GM12878 (cell line): Measurements from ENCODE around the gene ETV6. TPM values are rescaled to one million over a fixed set of nuclear protein-coding genes. Genes with fewer than 3 reads are reported as not detected.
A peak's percentile ranks its signal among the peaks of the same experiment; 100 is the strongest.

Experiments
- ATAC-seq: fragments of 200-7000 bp; cut with Tn5 transposase; 3 replicates; pipeline ENCODE4 v1.9.1; 2020; ENCODE audit warnings: mild to moderate bottlenecking, moderate library complexity
- BruUV-seq: library from RNA; stranded (reverse); fragments of 400-500 nt; replicated peaks from 2 replicates; lab custom pipeline; 2021; lab: Mats Ljungman, UMichigan
- CTCF ChIA-PET: fragments of 300-600 bp; sonication (Branson Sonifier 250); formaldehyde crosslinking; extraction: SDS; loops from one replicate; lab custom pipeline; 2021; ENCODE audit warnings: inconsistent platforms; lab: Yijun Ruan, JAX
- POLR2A ChIA-PET: fragments of 350-600 bp; formaldehyde crosslinking; extraction: SDS; loops from one replicate; lab custom pipeline; 2021; ENCODE audit warnings: inconsistent platforms; lab: Charles Lee
- RAD21 ChIA-PET: fragments of 300-600 bp; sonication (Branson Sonifier 250); formaldehyde crosslinking; loops from one replicate; lab custom pipeline; 2023; ENCODE audit warnings: antibody characterized with exemption; ENCODE audit not compliant: unreplicated experiment; lab: Charles Lee
- SMC1A ChIA-PET: fragments of 300-600 bp; sonication (Branson Sonifier 250); formaldehyde crosslinking; loops from one replicate; lab custom pipeline; 2023; ENCODE audit not compliant: unreplicated experiment, uncharacterized antibody; lab: Charles Lee
- DNase-seq: peaks from one replicate; pipeline ENCODE4 v3.0.0-alpha.2; 2011; ENCODE audit warnings: low read depth, low spot score
- FAIRE-seq: peaks from 3 replicates; lab custom pipeline; 2011; peaks lifted over from hg19 to GRCh38; lab: Jason Lieb, UNC
- H2AFZ ChIP-seq: 2 replicates; pipeline ENCODE4 v1.6.0; 2011; ENCODE audit warnings: low read depth, low read length, control low read depth; ENCODE audit not compliant: control insufficient read depth
- H3K27ac ChIP-seq: 2 replicates; pipeline ENCODE4 v1.5.1; 2011; ENCODE audit warnings: control low read depth; ENCODE audit not compliant: control insufficient read depth, insufficient read depth
- H3K27me3 ChIP-seq, 2 experiments: replicated peaks in 1 of 2; 2 replicates each; pipeline versions ENCODE4 v1.6.0 to v1.6.1; 2011; ENCODE audit warnings: low read length in 1 of 2; ENCODE audit not compliant: control insufficient read depth in 2 of 2, insufficient read depth in 2 of 2
- H3K36me3 ChIP-seq, 2 experiments: 2 replicates each; pipeline ENCODE4 v1.5.1; 2011; ENCODE audit warnings: low read length in 1 of 2; ENCODE audit not compliant: control insufficient read depth in 2 of 2, insufficient read depth in 2 of 2
- H3K4me1 ChIP-seq: 2 replicates; pipeline ENCODE4 v1.6.1; 2011; ENCODE audit warnings: mild to moderate bottlenecking, low read length, moderate library complexity, mixed read lengths; ENCODE audit not compliant: control insufficient read depth, insufficient read depth
- H3K4me2 ChIP-seq: 2 replicates; pipeline ENCODE4 v1.6.0; 2011; ENCODE audit warnings: control low read depth; ENCODE audit not compliant: control insufficient read depth, insufficient read depth
- H3K4me3 ChIP-seq: fragments of 200-600 bp; sonication (generic); 2 replicates; pipeline ENCODE4 v1.5.1; 2016
- H3K79me2 ChIP-seq: 2 replicates; pipeline ENCODE4 v1.6.0; 2011; ENCODE audit warnings: low read length; ENCODE audit not compliant: control insufficient read depth, insufficient read depth
- H3K9ac ChIP-seq: 2 replicates; pipeline ENCODE4 v1.8.0; 2011; ENCODE audit warnings: low read length, control low read depth, mixed read lengths; ENCODE audit not compliant: control insufficient read depth, insufficient read depth
- H3K9me3 ChIP-seq: replicated peaks from 3 replicates; pipeline ENCODE4 v1.5.1; 2011; ENCODE audit warnings: mild to moderate bottlenecking, low read length; ENCODE audit not compliant: control insufficient read depth, insufficient read depth
- H4K20me1 ChIP-seq: 2 replicates; pipeline ENCODE4 v1.6.0; 2011; ENCODE audit not compliant: control insufficient read depth, insufficient read depth
- BACH1 ChIP-seq: fragments of 450-650 bp; IDR thresholded peaks from 2 replicates; pipeline ENCODE4 v1.6.1; 2017; ENCODE audit warnings: mild to moderate bottlenecking, borderline replicate concordance
- BCL3 ChIP-seq: IDR thresholded peaks from 2 replicates; pipeline ENCODE4 v1.6.1; 2011; ENCODE audit warnings: borderline replicate concordance, low read depth, mild to moderate bottlenecking, moderate library complexity, low read length; ENCODE audit not compliant: insufficient read depth, poor library complexity, severe bottlenecking
- CEBPB ChIP-seq, 2 experiments: fragments of 150-350 bp in 1 of 2; IDR thresholded peaks; 2 replicates each; pipeline ENCODE4 v1.6.1; 2012 to 2014; ENCODE audit warnings: low read depth in 2 of 2, low read length in 2 of 2, borderline replicate concordance in 1 of 2, inconsistent platforms in 1 of 2
- DPF2 ChIP-seq: fragments of 450-650 bp; IDR thresholded peaks from 2 replicates; pipeline ENCODE4 v1.6.1; 2017; ENCODE audit warnings: mild to moderate bottlenecking
- HDGF ChIP-seq: fragments of 450-650 bp; IDR thresholded peaks from 2 replicates; pipeline ENCODE4 v1.6.1; 2016; ENCODE audit warnings: antibody characterized with exemption
- KLF5 ChIP-seq: fragments of 450-650 bp; IDR thresholded peaks from 2 replicates; pipeline ENCODE4 v1.6.1; 2014; ENCODE audit warnings: mild to moderate bottlenecking; ENCODE audit not compliant: partially characterized antibody
- LARP7 ChIP-seq: fragments of 450-650 bp; IDR thresholded peaks from 2 replicates; pipeline ENCODE4 v1.6.1; 2017; ENCODE audit warnings: mild to moderate bottlenecking
- MXI1 ChIP-seq: fragments of 150-350 bp; IDR thresholded peaks from 2 replicates; pipeline ENCODE4 v1.6.1; 2011; ENCODE audit warnings: low read depth, mild to moderate bottlenecking, inconsistent platforms, low read length, improper control_type of control experiment
- NFYA ChIP-seq: IDR thresholded peaks from 2 replicates; pipeline ENCODE4 v1.6.1; 2011; ENCODE audit warnings: low read depth, mild to moderate bottlenecking, low read length, improper control_type of control experiment, borderline replicate concordance
- NR2C1 ChIP-seq: fragments of 450-650 bp; IDR thresholded peaks from 2 replicates; pipeline ENCODE4 v1.6.1; 2017; ENCODE audit warnings: antibody characterized with exemption, mild to moderate bottlenecking, moderate library complexity
- POLR2AphosphoS5 ChIP-seq: IDR thresholded peaks from 2 replicates; pipeline ENCODE4 v1.6.1; 2011; ENCODE audit warnings: mild to moderate bottlenecking, low read length, inconsistent platforms
- RAD21 ChIP-seq: IDR thresholded peaks from 2 replicates; pipeline ENCODE4 v1.6.1; 2011; ENCODE audit warnings: mild to moderate bottlenecking, low read depth, low read length, moderate library complexity; ENCODE audit not compliant: insufficient read depth
- TBL1XR1 ChIP-seq: IDR thresholded peaks from 2 replicates; pipeline ENCODE4 v1.6.1; 2012; ENCODE audit warnings: low read depth, low read length, improper control_type of control experiment
- ZNF24 ChIP-seq: fragments of 450-650 bp; IDR thresholded peaks from 2 replicates; pipeline ENCODE4 v1.6.1; 2017; ENCODE audit warnings: antibody characterized with exemption, mild to moderate bottlenecking
- WGBS: methylation state at CpG from one replicate; pipeline ENCODE4 v1.1.6; 2016; ENCODE audit warnings: low lambda C conversion rate; ENCODE audit not compliant: insufficient replicate concordance, insufficient coverage; ENCODE audit errors: missing lambda C conversion rate; 5-methylcytosine and 5-hydroxymethylcytosine counted together
- in situ Hi-C: fragments of 300-500 bp; cut with MboI; formaldehyde crosslinking; loops from 9 replicates; pipeline ENCODE4 v1.14.3; 2018; ENCODE audit warnings: mixed read lengths
- intact Hi-C: fragments of 100-400 bp; cut with micrococcal nuclease; formaldehyde crosslinking; loops from one replicate; pipeline ENCODE4 v1.14.2; 2022; ENCODE audit not compliant: unreplicated experiment
- polyA plus RNA-seq, 11 experiments: library from polyadenylated mRNA; depleted of rRNA in 4 of 11; unstranded in 6 of 11; stranded (reverse) in 5 of 11; fragments of >200 nt; fragmentation: Nextera tagmentation in 4 of 11; fragmentation: Illumina TruSeq in 1 of 11; extraction: Ambion mirVana in 4 of 11; extraction: Trizol in 1 of 11; gene quantifications; 1 replicate in 1 of 11; 2 replicates in 10 of 11; pipeline versions ENCODE4 v1.2.1 to v1.2.3, GENCODE V29; 2011 to 2016; ENCODE audit warnings: inconsistent platforms in 2 of 11, missing spikeins in 2 of 11, low read depth in 1 of 11
- total RNA-seq, 4 experiments: library from RNA; depleted of rRNA in 3 of 4; stranded (reverse); fragments of >200 nt in 3 of 4; fragmentation: Illumina TruSeq in 1 of 4; extraction: Trizol in 1 of 4; gene quantifications; 2 replicates each; pipeline versions ENCODE4 v1.2.1 to v1.2.3, GENCODE V29; 2013 to 2021
- TF ChIP-seq, protein P1 (sequence below): IDR thresholded peaks from 2 replicates; pipeline ENCODE4 v1.6.1; 2012; ENCODE audit warnings: mild to moderate bottlenecking, low read depth, low read length

Gene ETV6
- total and polyA plus RNA-seq, 10 of the 15 experiments (the other 5 are each of a cell fraction or from before 2014, with no cell fraction given): 6.6 to 74.8 (median 24.6) TPM

- TF ChIP-seq RAD21 (no peak), POLR2AphosphoS5 (0 out of 2 replicates have a peak, but pooled peaks have one; percentile 43), KLF5 (no peak)
- TF ChIP-seq, protein P1, sequence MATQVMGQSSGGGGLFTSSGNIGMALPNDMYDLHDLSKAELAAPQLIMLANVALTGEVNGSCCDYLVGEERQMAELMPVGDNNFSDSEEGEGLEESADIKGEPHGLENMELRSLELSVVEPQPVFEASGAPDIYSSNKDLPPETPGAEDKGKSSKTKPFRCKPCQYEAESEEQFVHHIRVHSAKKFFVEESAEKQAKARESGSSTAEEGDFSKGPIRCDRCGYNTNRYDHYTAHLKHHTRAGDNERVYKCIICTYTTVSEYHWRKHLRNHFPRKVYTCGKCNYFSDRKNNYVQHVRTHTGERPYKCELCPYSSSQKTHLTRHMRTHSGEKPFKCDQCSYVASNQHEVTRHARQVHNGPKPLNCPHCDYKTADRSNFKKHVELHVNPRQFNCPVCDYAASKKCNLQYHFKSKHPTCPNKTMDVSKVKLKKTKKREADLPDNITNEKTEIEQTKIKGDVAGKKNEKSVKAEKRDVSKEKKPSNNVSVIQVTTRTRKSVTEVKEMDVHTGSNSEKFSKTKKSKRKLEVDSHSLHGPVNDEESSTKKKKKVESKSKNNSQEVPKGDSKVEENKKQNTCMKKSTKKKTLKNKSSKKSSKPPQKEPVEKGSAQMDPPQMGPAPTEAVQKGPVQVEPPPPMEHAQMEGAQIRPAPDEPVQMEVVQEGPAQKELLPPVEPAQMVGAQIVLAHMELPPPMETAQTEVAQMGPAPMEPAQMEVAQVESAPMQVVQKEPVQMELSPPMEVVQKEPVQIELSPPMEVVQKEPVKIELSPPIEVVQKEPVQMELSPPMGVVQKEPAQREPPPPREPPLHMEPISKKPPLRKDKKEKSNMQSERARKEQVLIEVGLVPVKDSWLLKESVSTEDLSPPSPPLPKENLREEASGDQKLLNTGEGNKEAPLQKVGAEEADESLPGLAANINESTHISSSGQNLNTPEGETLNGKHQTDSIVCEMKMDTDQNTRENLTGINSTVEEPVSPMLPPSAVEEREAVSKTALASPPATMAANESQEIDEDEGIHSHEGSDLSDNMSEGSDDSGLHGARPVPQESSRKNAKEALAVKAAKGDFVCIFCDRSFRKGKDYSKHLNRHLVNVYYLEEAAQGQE: no peak
Observed at GRCh38 chr12:11861155-11861863, 211.8 kb downstream of the ETV6 start (continued).

- H3K9ac ChIP-seq: no peak overlapping the region
- no peak for ATAC-seq
- POLR2A ChIA-PET: no interaction called here
- CTCF ChIA-PET: no interaction called here
- BruUV-seq: no TSS peak
- in situ Hi-C loops: no loop called here
- H3K36me3 ChIP-seq: peaks cover 20 to 43% of the 10 kb centered on the region in 2 experiments
- intact Hi-C loops: no loop called here
- no peak overlapping the region for H2AFZ ChIP-seq
- H3K4me2 ChIP-seq: no peak overlapping the region
- SMC1A ChIA-PET: interaction anchor here (0.6 to 1.6 kb wide), 6 partner anchors 9 to 82 kb away, joined by 3 to 5 read pairs (median 4); no protein-coding TSS in a partner anchor
- WGBS: 84% methylated on average over 7 of the region's 7 CpGs
- no peaks in the 10 kb centered on the region for H3K27me3 ChIP-seq
- H4K20me1 ChIP-seq: no peaks in the 10 kb centered on the region
- DNase-seq: no peak
- peaks cover 4% of the 10 kb centered on the region for H3K79me2 ChIP-seq
- FAIRE-seq: no peak
- no peaks in the 10 kb centered on the region; the same call in 1 of the 2 replicates for H3K4me1 ChIP-seq
- RAD21 ChIA-PET: interaction anchor here (1.0 kb wide), 1 partner anchor 28 kb away, joined by 3 read pairs; no protein-coding TSS in a partner anchor
- no peak overlapping the region for H3K4me3 ChIP-seq
- no peak overlapping the region for H3K27ac ChIP-seq
- H3K9me3 ChIP-seq: peaks cover 15% of the 10 kb centered on the region
- no peak for TF ChIP-seq DPF2
- TF ChIP-seq NFYA: no peak
- no peak for TF ChIP-seq MXI1
- no peak for TF ChIP-seq TBL1XR1
- no peak for TF ChIP-seq LARP7
- no peak for TF ChIP-seq BACH1
- TF ChIP-seq BCL3: no peak
- TF ChIP-seq ZNF24: no peak
- no peak for TF ChIP-seq NR2C1
- no peak for TF ChIP-seq HDGF
- no peak for TF ChIP-seq CEBPB (IDR thresholded peaks at IDR 0.05; ENCODE audit: borderline replicate concordance in 1 of 2, low read depth in 2 of 2, low read length in 2 of 2)
Observed at GRCh38 chr12:11861864-11862600, 212.6 kb downstream of the ETV6 start.
